ENCODE data around the gene OR10P1. TPM values are rescaled to one million over a fixed set of nuclear protein-coding genes. Genes with fewer than 3 reads are reported as not detected.
A peak's percentile ranks its signal among the peaks of the same experiment; 100 is the strongest.

OR10P1 gene
- total RNA-seq, 2 experiments from 2014 or later: not detected

GRCh38 chr12:55659486-55660385 lies 23.0 kb downstream of the OR10P1 start:
- Histone ChIP-seq H4K20me1 (ENCODE audit: insufficient read depth, low read length) (no peaks in the 10 kb centered on the region), H3K79me2 (ENCODE audit: insufficient read depth, low read depth, low read length) (no peaks in the 10 kb centered on the region), H3K27ac (ENCODE audit: low read depth, low read length, poor library complexity, severe bottlenecking) (no peak overlapping the region), H3K4me2 (ENCODE audit: low read length) (no peak overlapping the region), H3K36me3 (ENCODE audit: insufficient read depth, low read length) (no peaks in the 10 kb centered on the region), H2AFZ (ENCODE audit: low read length) (no peak overlapping the region), H3K9me3 (ENCODE audit: low read length) (no peaks in the 10 kb centered on the region), H3K4me3 (ENCODE audit: low read depth, low read length, poor library complexity, severe bottlenecking) (no peak overlapping the region), H3K9me2 (ENCODE audit: insufficient read depth, low read length) (no peaks in the 10 kb centered on the region), H3K4me1 (ENCODE audit: insufficient read depth, low read length, poor library complexity, severe bottlenecking) (no peaks in the 10 kb centered on the region)
- BruUV-seq (replicated peaks): no TSS peak
- TF ChIP-seq CTCF (conservative IDR thresholded peaks at IDR 0.05; ENCODE audit: low read length): peak; percentile 84
- no peak for TF ChIP-seq EZH2phosphoT487 (IDR thresholded peaks at IDR 0.05; ENCODE audit: borderline replicate concordance, low read depth, low read length)
- POLR2A ChIA-PET: no interaction called here
- CTCF ChIA-PET (ENCODE audit: unreplicated experiment): no interaction called here
- intact Hi-C loops (cut with micrococcal nuclease; ENCODE audit: unreplicated experiment): loop anchor here (1.0 kb wide), 3 partner anchors 22 to 78 kb away; a partner anchor contains a TSS
- DNase-seq (ENCODE audit: low spot score): peak; percentile 61

DNA sequence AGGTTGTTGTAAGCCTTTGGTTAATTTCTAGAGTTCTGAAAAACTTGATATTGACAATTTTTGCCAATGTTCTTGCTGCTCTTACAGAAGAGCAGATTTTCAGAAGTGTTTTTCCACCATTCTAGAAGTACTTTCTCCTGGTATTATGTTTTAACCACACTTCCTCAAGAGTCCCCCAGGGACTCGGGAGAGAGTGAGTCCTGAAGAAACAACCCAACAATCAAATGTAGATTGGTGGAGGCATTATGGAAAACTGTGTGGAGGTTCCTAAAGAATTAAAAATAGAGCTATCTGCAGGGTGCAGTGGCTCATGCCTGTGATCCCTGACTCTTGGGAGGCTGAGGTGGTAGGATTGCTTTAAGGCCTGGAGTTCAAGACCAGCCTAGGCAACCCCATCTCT lies 26.7 kb downstream of the OR10P1 start:
- H4K20me1 ChIP-seq (ENCODE audit: insufficient read depth, low read length): no peaks in the 10 kb centered on the region
- H3K9me3 ChIP-seq (ENCODE audit: low read length): no peaks in the 10 kb centered on the region
- BruUV-seq (replicated peaks): no TSS peak
- ChIA-PET POLR2A (interaction anchor here (1.2 kb wide), 1 partner anchor 9 kb away, joined by 4 read pairs; no protein-coding TSS in a partner anchor), CTCF (ENCODE audit: unreplicated experiment) (no interaction called here)
- no peaks in the 10 kb centered on the region for H3K36me3 ChIP-seq (ENCODE audit: insufficient read depth, low read length)
- H3K4me1 ChIP-seq (ENCODE audit: insufficient read depth, low read length, poor library complexity, severe bottlenecking): no peaks in the 10 kb centered on the region
- no peak for DNase-seq (ENCODE audit: low spot score)
- TF ChIP-seq CTCF (conservative IDR thresholded peaks at IDR 0.05; ENCODE audit: low read length) (no peak), EZH2phosphoT487 (IDR thresholded peaks at IDR 0.05; ENCODE audit: borderline replicate concordance, low read depth, low read length) (no peak)
- H2AFZ ChIP-seq (ENCODE audit: low read length): no peak overlapping the region
- no peak overlapping the region for H3K27ac ChIP-seq (ENCODE audit: low read depth, low read length, poor library complexity, severe bottlenecking)
- no peak overlapping the region for H3K4me2 ChIP-seq (ENCODE audit: low read length)
- H3K79me2 ChIP-seq (ENCODE audit: insufficient read depth, low read depth, low read length): no peaks in the 10 kb centered on the region
- H3K9me2 ChIP-seq (ENCODE audit: insufficient read depth, low read length): no peaks in the 10 kb centered on the region
- H3K4me3 ChIP-seq (ENCODE audit: low read depth, low read length, poor library complexity, severe bottlenecking): no peak overlapping the region
- intact Hi-C loops (cut with micrococcal nuclease; ENCODE audit: unreplicated experiment): no loop called here

DNA sequence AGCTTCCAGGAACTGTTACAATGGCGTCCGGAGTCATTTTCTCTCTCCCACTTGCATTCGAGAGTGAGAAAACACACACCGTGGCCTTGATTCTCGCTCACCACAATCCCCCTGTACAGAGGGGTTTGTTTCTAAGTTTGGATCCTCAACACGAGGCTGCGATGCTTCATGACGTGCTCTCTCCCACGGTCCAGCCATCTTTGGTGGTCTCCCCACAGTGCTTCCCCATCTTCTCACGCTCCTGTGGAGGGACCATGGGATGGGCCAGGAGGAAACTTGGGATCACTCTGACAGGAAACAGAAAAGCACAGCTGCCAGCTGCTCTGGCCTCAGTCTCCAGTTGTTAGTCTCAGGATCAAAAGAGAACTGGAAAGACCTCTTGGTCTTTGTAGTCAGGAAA lies 28.1 kb downstream of the OR10P1 start:
- no peaks in the 10 kb centered on the region for H3K9me3 ChIP-seq (ENCODE audit: low read length)
- no peaks in the 10 kb centered on the region for H3K4me1 ChIP-seq (ENCODE audit: insufficient read depth, low read length, poor library complexity, severe bottlenecking)
- no peaks in the 10 kb centered on the region for H3K9me2 ChIP-seq (ENCODE audit: insufficient read depth, low read length)
- no peak for DNase-seq (ENCODE audit: low spot score)
- H2AFZ ChIP-seq (ENCODE audit: low read length): no peak overlapping the region
- no peak overlapping the region for H3K27ac ChIP-seq (ENCODE audit: low read depth, low read length, poor library complexity, severe bottlenecking)
- H3K36me3 ChIP-seq (ENCODE audit: insufficient read depth, low read length): no peaks in the 10 kb centered on the region
- no peak overlapping the region for H3K4me3 ChIP-seq (ENCODE audit: low read depth, low read length, poor library complexity, severe bottlenecking)
- POLR2A ChIA-PET: no interaction called here
- no TSS peak for BruUV-seq (replicated peaks)
- H4K20me1 ChIP-seq (ENCODE audit: insufficient read depth, low read length): no peaks in the 10 kb centered on the region
- H3K79me2 ChIP-seq (ENCODE audit: insufficient read depth, low read depth, low read length): no peaks in the 10 kb centered on the region
- CTCF ChIA-PET (ENCODE audit: unreplicated experiment): no interaction called here
- H3K4me2 ChIP-seq (ENCODE audit: low read length): no peak overlapping the region
- intact Hi-C loops (cut with micrococcal nuclease; ENCODE audit: unreplicated experiment): no loop called here
- no peak for TF ChIP-seq EZH2phosphoT487 (IDR thresholded peaks at IDR 0.05; ENCODE audit: borderline replicate concordance, low read depth, low read length)
- no peak for TF ChIP-seq CTCF (conservative IDR thresholded peaks at IDR 0.05; ENCODE audit: low read length)

Data from OCI-LY7 (cell line).